Activated T-helper 1 cell treated with anti-CD3 and anti-CD28 coated beads, Interleukin-12 subunit alpha, Interleukin-12 subunit beta, Interleukin-2, Interleukin-4 antibody, amounts not matched to agents 30 ng/mL and 10 ng/mL and 1 ng/mL, durations not matched to agents 14 hours and 24 hours and 36 hours (primary cell): Measurements from ENCODE around the gene TNS1. TPM values are rescaled to one million over a fixed set of nuclear protein-coding genes. Genes with fewer than 3 reads are reported as not detected.

Source experiments
- DNase-seq: peaks from one replicate; pipeline ENCODE4 v3.0.0; 2021; ENCODE audit warnings: low spot score
- H3K27ac Mint-ChIP-seq: one replicate; pipeline ENCODE4 v1.8.0; 2021; ENCODE audit warnings: mild to moderate bottlenecking, mixed read lengths
- H3K27me3 Mint-ChIP-seq: one replicate; pipeline ENCODE4 v1.8.0; 2022; ENCODE audit warnings: mild to moderate bottlenecking, moderate library complexity, mixed read lengths; ENCODE audit not compliant: insufficient read depth
- H3K36me3 Mint-ChIP-seq: one replicate; pipeline ENCODE4 v1.8.0; 2021; ENCODE audit warnings: low read depth, mixed read lengths
- H3K4me1 Mint-ChIP-seq: one replicate; pipeline ENCODE4 v1.8.0; 2021; ENCODE audit warnings: low read depth, mixed read lengths
- H3K4me3 Mint-ChIP-seq: one replicate; pipeline ENCODE4 v1.8.0; 2021; ENCODE audit warnings: mild to moderate bottlenecking, moderate library complexity, mixed read lengths
- H3K9me3 Mint-ChIP-seq: one replicate; pipeline ENCODE4 v1.8.0; 2021; ENCODE audit warnings: mixed read lengths
- intact Hi-C: fragments of 100-400 bp; cut with micrococcal nuclease; formaldehyde crosslinking; loops from one replicate; pipeline ENCODE4 v1.15.1; 2024
- total RNA-seq: library from RNA; stranded (reverse); gene quantifications from 2 replicates; pipeline ENCODE4 v1.2.3, GENCODE V29; 2022

The TNS1 gene
- total RNA-seq, 1 donor from 2014 or later, result 0.41 TPM

GRCh38 chr2:217949447-217949846 is 53.3 kb downstream of the TNS1 start:
- Mint-ChIP-seq H3K4me1 (no peaks in the 10 kb centered on the region), H3K9me3 (no peaks in the 10 kb centered on the region), H3K4me3 (no peak overlapping the region), H3K36me3 (no peaks in the 10 kb centered on the region), H3K27me3 (peaks cover 4% of the 10 kb centered on the region), H3K27ac (no peak overlapping the region)
- no peak for DNase-seq
- intact Hi-C loops, result no loop called here

GRCh38 chr2:217948897-217949296 is 53.9 kb downstream of the TNS1 start:
- no peak overlapping the region for H3K4me3 Mint-ChIP-seq
- H3K27me3 Mint-ChIP-seq, result peaks cover 4% of the 10 kb centered on the region
- no peaks in the 10 kb centered on the region for H3K4me1 Mint-ChIP-seq
- intact Hi-C loops, result no loop called here
- no peak overlapping the region for H3K27ac Mint-ChIP-seq
- no peak for DNase-seq
- H3K36me3 Mint-ChIP-seq, result no peaks in the 10 kb centered on the region
- no peaks in the 10 kb centered on the region for H3K9me3 Mint-ChIP-seq

- peaks cover 3% of the 10 kb centered on the region for H3K27me3 Mint-ChIP-seq
- H3K36me3 Mint-ChIP-seq, result no peaks in the 10 kb centered on the region
Measured at GRCh38 chr2:217948351-217948791, 54.4 kb downstream of the TNS1 start.

GRCh38 chr2:217947383-217948350 is 55.1 kb downstream of the TNS1 start:
- H3K9me3 Mint-ChIP-seq, result no peaks in the 10 kb centered on the region
- H3K4me3 Mint-ChIP-seq, result no peak overlapping the region
- peak overlapping the region; percentile 70 for H3K27ac Mint-ChIP-seq
- H3K4me1 Mint-ChIP-seq, result no peaks in the 10 kb centered on the region
- intact Hi-C loops, result no loop called here
- no peak for DNase-seq
- no peaks in the 10 kb centered on the region for H3K36me3 Mint-ChIP-seq
- peaks cover 3% of the 10 kb centered on the region for H3K27me3 Mint-ChIP-seq

More at GRCh38 chr2:217948351-217948791, 54.4 kb downstream of the TNS1 start:
- no peak for DNase-seq
- intact Hi-C loops, result no loop called here
- no peaks in the 10 kb centered on the region for H3K9me3 Mint-ChIP-seq
- no peak overlapping the region for H3K4me3 Mint-ChIP-seq
- H3K4me1 Mint-ChIP-seq, result no peaks in the 10 kb centered on the region
- H3K27ac Mint-ChIP-seq, result no peak overlapping the region

- no peaks in the 10 kb centered on the region for H3K4me1 Mint-ChIP-seq
Measured at GRCh38 chr2:217946051-217946450, 56.7 kb downstream of the TNS1 start.

GRCh38 chr2:217945530-217945929 is 57.3 kb downstream of the TNS1 start:
- Mint-ChIP-seq H3K27ac (no peak overlapping the region), H3K4me3 (no peak overlapping the region), H3K36me3 (no peaks in the 10 kb centered on the region), H3K9me3 (no peaks in the 10 kb centered on the region), H3K4me1 (no peaks in the 10 kb centered on the region), H3K27me3 (peaks cover 5% of the 10 kb centered on the region)
- intact Hi-C loops, result no loop called here
- no peak for DNase-seq

More at GRCh38 chr2:217946051-217946450, 56.7 kb downstream of the TNS1 start:
- Mint-ChIP-seq H3K9me3 (no peaks in the 10 kb centered on the region), H3K27ac (no peak overlapping the region), H3K4me3 (no peak overlapping the region), H3K27me3 (peaks cover 3% of the 10 kb centered on the region), H3K36me3 (no peaks in the 10 kb centered on the region)
- no peak for DNase-seq
- intact Hi-C loops, result no loop called here

GRCh38 chr2:217944923-217945322 is 57.9 kb downstream of the TNS1 start:
- Mint-ChIP-seq H3K27me3 (peaks cover 5% of the 10 kb centered on the region), H3K9me3 (no peaks in the 10 kb centered on the region), H3K4me3 (no peak overlapping the region), H3K4me1 (no peaks in the 10 kb centered on the region), H3K27ac (no peak overlapping the region), H3K36me3 (no peaks in the 10 kb centered on the region)
- no peak for DNase-seq
- intact Hi-C loops, result no loop called here

- intact Hi-C loops, result no loop called here
- Mint-ChIP-seq H3K9me3 (no peaks in the 10 kb centered on the region), H3K36me3 (no peaks in the 10 kb centered on the region), H3K4me3 (no peak overlapping the region), H3K27ac (no peak overlapping the region), H3K4me1 (no peaks in the 10 kb centered on the region), H3K27me3 (peaks cover 5% of the 10 kb centered on the region)
- no peak for DNase-seq
Measured at GRCh38 chr2:217944366-217944765, 58.4 kb downstream of the TNS1 start.

GRCh38 chr2:217943446-217944321 is 59.1 kb downstream of the TNS1 start:
- Mint-ChIP-seq H3K27ac (no peak overlapping the region), H3K9me3 (no peaks in the 10 kb centered on the region), H3K27me3 (peaks cover 5% of the 10 kb centered on the region), H3K4me1 (no peaks in the 10 kb centered on the region), H3K4me3 (no peak overlapping the region), H3K36me3 (no peaks in the 10 kb centered on the region)
- DNase-seq, result peak; percentile 2
- intact Hi-C loops, result no loop called here

GRCh38 chr2:217942731-217943335 is 60.0 kb downstream of the TNS1 start:
- H3K4me3 Mint-ChIP-seq, result no peak overlapping the region

GRCh38 chr2:217941886-217942728 is 60.7 kb downstream of the TNS1 start:
- no peak overlapping the region for H3K4me3 Mint-ChIP-seq
- no peak overlapping the region for H3K27ac Mint-ChIP-seq
- DNase-seq, result no peak
- no peaks in the 10 kb centered on the region for H3K9me3 Mint-ChIP-seq
- no peaks in the 10 kb centered on the region for H3K4me1 Mint-ChIP-seq
- intact Hi-C loops, result no loop called here
- H3K36me3 Mint-ChIP-seq, result no peaks in the 10 kb centered on the region
- H3K27me3 Mint-ChIP-seq, result peaks cover 2% of the 10 kb centered on the region

More at GRCh38 chr2:217942731-217943335, 60.0 kb downstream of the TNS1 start:
- Mint-ChIP-seq H3K27ac (no peak overlapping the region), H3K9me3 (no peaks in the 10 kb centered on the region), H3K4me1 (no peaks in the 10 kb centered on the region), H3K36me3 (no peaks in the 10 kb centered on the region), H3K27me3 (peaks cover 5% of the 10 kb centered on the region)
- intact Hi-C loops, result no loop called here
- DNase-seq, result no peak

- H3K9me3 Mint-ChIP-seq, result no peaks in the 10 kb centered on the region
- no peaks in the 10 kb centered on the region for H3K36me3 Mint-ChIP-seq
- H3K4me3 Mint-ChIP-seq, result no peak overlapping the region
- no peaks in the 10 kb centered on the region for H3K4me1 Mint-ChIP-seq
- no peak for DNase-seq
- intact Hi-C loops, result no loop called here
- H3K27ac Mint-ChIP-seq, result no peak overlapping the region
- peaks cover 2% of the 10 kb centered on the region for H3K27me3 Mint-ChIP-seq
Measured at GRCh38 chr2:217941339-217941738, 61.5 kb downstream of the TNS1 start.
